NB4 (cell line): ENCODE data around the gene DNAH17.

Experiments
- CTCF ChIP-seq: IDR thresholded peaks from one replicate; pipeline ENCODE4 v1.5.1; 2012; ENCODE audit warnings: low read depth, low read length
- POLR2A ChIP-seq: IDR thresholded peaks from 2 replicates; pipeline ENCODE4 v1.6.1; 2011; ENCODE audit warnings: mild to moderate bottlenecking; ENCODE audit not compliant: insufficient read length; ENCODE audit errors: extremely low read depth

GRCh38 chr17:78472035-78472905 lies 104.9 kb downstream of the DNAH17 start:
- TF ChIP-seq POLR2A (no peak), CTCF (no peak)
